ENCODE data around the gene RNF141. TPM values are rescaled to one million over a fixed set of nuclear protein-coding genes. Genes with fewer than 3 reads are reported as not detected.

The RNF141 gene
- total RNA-seq, 2 experiments from 2014 or later = 17.8 to 18.0 TPM

DNA sequence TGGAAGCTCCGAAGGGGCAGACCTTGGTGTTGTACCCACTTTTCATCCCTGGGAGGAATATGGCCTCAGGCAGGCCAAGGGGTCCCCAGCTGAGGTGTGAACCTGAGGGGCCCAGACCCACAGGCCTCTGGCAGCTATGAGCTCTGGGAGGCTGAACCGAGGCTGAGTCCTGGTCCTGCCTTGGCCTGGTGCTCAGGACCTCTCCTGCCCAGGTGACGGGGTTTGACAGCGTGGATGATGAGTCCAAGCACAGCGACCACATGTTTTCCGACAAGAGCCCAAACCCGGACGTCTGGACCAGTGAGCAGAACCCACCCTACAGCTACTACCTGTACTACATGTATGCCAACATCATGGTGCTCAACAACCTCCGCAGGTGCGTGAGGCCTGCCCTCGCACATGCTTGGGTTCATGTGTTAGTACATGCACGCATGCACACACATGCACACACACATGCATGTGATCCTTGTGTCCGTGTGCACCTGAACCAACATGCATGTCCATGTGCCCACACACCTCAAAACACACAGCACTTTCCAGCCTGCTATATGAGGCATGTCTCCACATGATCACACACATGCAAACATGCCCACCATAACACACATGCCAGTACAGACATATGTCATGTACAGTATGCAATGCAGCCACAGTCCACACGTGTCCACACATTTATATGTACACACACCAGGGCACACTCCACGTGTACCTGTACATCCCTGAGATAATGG, 40.9 kb downstream of the RNF141 start:
- DNase-seq = no peak
- Mint-ChIP-seq H3K27me3 (no peaks in the 10 kb centered on the region), H3K4me1 (no peaks in the 10 kb centered on the region), H3K27ac (no peak overlapping the region), H3K4me3 (no peak overlapping the region), H3K9me3 (no peaks in the 10 kb centered on the region), H3K36me3 (peaks cover 13% of the 10 kb centered on the region)

DNA sequence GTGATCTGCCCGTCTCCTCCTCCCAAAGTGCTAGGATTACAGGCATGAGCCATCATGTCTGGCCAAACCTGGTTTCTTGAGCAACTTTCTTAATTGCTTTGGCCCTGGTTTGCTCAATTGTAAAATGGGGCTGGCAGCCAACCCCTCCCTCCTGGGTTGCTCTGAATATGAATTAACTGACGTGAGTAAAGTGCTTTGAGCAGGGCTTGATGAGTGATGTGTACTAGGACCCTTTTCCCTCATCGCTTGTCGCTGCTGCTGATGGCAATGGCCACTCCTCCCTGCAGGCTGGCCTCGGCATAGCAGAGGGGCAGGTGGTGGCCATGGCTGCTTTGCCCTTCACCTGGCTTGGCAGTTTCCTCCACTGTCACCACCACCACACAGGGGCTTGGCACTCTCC, 41.5 kb downstream of the RNF141 start:
- DNase-seq = no peak
- Mint-ChIP-seq H3K9me3 (no peaks in the 10 kb centered on the region), H3K4me1 (no peaks in the 10 kb centered on the region), H3K27ac (no peak overlapping the region), H3K4me3 (no peak overlapping the region), H3K36me3 (peaks cover 11% of the 10 kb centered on the region), H3K27me3 (no peaks in the 10 kb centered on the region)

GRCh38 chr11:10498426-10499250, 42.3 kb downstream of the RNF141 start:
- H3K27me3 Mint-ChIP-seq = no peaks in the 10 kb centered on the region
- peaks cover 15% of the 10 kb centered on the region for H3K36me3 Mint-ChIP-seq
- no peak for DNase-seq
- no peak overlapping the region for H3K4me3 Mint-ChIP-seq
- no peak overlapping the region for H3K27ac Mint-ChIP-seq
- H3K9me3 Mint-ChIP-seq = no peaks in the 10 kb centered on the region
- no peaks in the 10 kb centered on the region for H3K4me1 Mint-ChIP-seq

DNA sequence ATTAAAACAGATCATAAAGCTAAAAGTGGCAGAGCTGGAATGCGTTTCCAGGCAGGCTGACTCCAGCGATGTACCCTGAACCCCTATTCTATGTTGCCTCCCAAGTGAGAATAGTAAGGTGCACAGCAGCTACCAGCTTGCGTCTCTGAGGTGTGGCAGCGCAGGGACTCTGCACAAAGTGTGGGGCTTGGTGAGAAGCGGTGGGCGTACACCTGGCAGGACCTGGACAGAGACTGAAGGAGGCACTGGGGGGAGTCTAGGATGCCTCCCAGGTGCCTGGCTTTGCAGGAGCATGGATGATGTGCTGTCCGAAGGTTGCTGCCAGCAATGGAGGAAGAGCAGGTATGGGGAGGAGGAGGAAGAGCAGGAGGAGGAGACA, 43.0 kb downstream of the RNF141 start:
- Mint-ChIP-seq H3K9me3 (no peaks in the 10 kb centered on the region), H3K27me3 (no peaks in the 10 kb centered on the region), H3K27ac (peak overlapping the region; percentile 43), H3K4me3 (no peak overlapping the region), H3K4me1 (no peaks in the 10 kb centered on the region), H3K36me3 (peaks cover 14% of the 10 kb centered on the region)
- no peak for DNase-seq

DNA sequence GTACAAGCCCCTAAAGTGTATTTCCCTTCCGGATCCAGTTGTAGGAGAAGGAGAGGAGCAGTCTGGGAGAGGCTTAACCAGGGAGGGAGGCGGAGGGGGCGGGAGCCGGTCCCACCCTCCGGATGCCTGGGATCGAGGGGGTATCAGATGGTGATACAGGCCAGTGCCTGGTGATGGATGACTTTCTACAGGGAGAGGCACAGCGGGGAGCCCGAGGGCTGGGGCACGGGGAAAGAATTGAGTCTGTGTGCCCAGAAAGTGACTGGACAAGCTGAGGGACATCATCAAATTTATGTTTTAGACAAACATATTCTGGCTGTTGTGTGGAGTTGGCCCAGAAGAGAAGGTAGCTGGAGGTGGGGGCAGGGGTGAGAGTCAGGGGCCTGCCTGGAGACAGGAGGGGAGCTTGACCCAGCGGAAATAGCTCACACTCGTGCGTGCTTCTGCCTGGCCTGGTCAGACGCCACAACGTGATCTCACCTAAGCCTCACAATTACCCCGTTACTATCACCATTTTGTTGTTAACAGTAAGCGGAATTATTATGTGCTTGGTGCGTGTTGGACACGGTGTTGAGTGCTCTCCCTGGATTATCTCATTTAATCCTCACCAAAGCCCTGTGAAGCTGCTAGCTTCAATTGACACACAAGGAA, 43.5 kb downstream of the RNF141 start:
- no peak overlapping the region for H3K27ac Mint-ChIP-seq
- peaks cover 16% of the 10 kb centered on the region for H3K36me3 Mint-ChIP-seq
- no peaks in the 10 kb centered on the region for H3K27me3 Mint-ChIP-seq
- no peak overlapping the region for H3K4me3 Mint-ChIP-seq
- DNase-seq = no peak
- H3K9me3 Mint-ChIP-seq = no peaks in the 10 kb centered on the region
- no peaks in the 10 kb centered on the region for H3K4me1 Mint-ChIP-seq

GRCh38 chr11:10496296-10496936, 44.6 kb downstream of the RNF141 start:
- no peak overlapping the region for H3K27ac Mint-ChIP-seq

DNA sequence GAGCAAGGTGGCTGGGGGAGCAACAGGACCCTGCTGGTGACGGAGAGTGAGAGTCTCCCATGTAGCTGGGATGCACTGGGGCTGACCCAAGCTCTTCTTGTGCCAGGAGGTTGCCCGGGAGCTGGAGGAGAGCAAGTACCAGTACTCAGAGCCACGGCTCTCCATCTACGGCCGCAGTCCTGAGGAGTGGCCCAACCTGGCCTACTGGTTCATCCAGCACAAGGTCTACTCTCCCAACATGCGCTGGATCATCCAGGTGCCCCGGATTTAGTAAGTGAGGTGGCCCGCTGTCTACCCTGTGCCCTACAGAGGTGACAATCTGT, 45.6 kb downstream of the RNF141 start:
- no peak overlapping the region for H3K4me3 Mint-ChIP-seq
- no peaks in the 10 kb centered on the region for H3K27me3 Mint-ChIP-seq
- H3K27ac Mint-ChIP-seq = no peak overlapping the region
- no peak for DNase-seq
- H3K9me3 Mint-ChIP-seq = no peaks in the 10 kb centered on the region
- H3K4me1 Mint-ChIP-seq = peaks cover 1% of the 10 kb centered on the region
- peaks cover 20% of the 10 kb centered on the region for H3K36me3 Mint-ChIP-seq

More at GRCh38 chr11:10496296-10496936, 44.6 kb downstream of the RNF141 start:
- DNase-seq = no peak
- Mint-ChIP-seq H3K36me3 (peaks cover 20% of the 10 kb centered on the region), H3K4me1 (no peaks in the 10 kb centered on the region), H3K4me3 (no peak overlapping the region), H3K27me3 (no peaks in the 10 kb centered on the region), H3K9me3 (no peaks in the 10 kb centered on the region)

- H3K27me3 Mint-ChIP-seq = no peaks in the 10 kb centered on the region
- no peaks in the 10 kb centered on the region for H3K9me3 Mint-ChIP-seq
- peaks cover 7% of the 10 kb centered on the region for H3K4me1 Mint-ChIP-seq
- peaks cover 21% of the 10 kb centered on the region for H3K36me3 Mint-ChIP-seq
- no peak overlapping the region for H3K4me3 Mint-ChIP-seq
- no peak for DNase-seq
- no peak overlapping the region for H3K27ac Mint-ChIP-seq
Measured at GRCh38 chr11:10494636-10495463, 46.1 kb downstream of the RNF141 start.

DNA sequence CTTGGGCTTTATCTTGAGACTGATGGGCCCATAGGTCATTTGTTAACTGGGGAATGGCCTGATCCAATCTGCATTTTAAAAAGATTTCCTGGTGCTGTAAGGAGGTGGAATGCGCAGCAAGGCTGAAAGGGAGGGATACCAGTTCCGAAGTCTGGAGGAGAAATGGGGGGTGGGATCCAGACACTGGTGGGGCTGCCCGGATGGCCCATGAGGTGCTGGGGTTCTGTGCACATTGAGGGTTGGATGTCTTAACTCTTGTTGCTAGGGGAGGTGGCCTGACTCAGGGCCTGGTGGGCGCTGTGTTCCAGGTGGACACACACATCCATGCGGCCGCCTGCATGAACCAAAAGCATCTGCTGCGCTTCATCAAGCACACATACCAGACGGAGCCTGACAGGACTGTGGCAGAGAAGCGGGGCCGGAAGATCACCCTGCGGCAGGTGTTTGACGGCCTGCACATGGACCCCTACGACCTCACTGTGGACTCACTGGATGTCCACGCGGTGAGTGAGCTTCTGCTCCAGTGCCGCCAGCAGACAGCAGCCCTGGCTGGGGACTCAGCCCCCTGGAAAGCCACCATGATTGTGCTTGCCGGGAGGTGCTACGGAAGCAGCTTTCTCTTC, 47.8 kb downstream of the RNF141 start:
- Mint-ChIP-seq H3K27me3 (no peaks in the 10 kb centered on the region), H3K27ac (no peak overlapping the region), H3K36me3 (peaks cover 26% of the 10 kb centered on the region), H3K4me1 (peaks cover 16% of the 10 kb centered on the region), H3K4me3 (no peak overlapping the region), H3K9me3 (no peaks in the 10 kb centered on the region)
- no peak for DNase-seq

- Mint-ChIP-seq H3K4me1 (peaks cover 20% of the 10 kb centered on the region), H3K9me3 (no peaks in the 10 kb centered on the region), H3K27ac (peak overlapping the region; percentile 11), H3K4me3 (no peak overlapping the region), H3K36me3 (peaks cover 27% of the 10 kb centered on the region), H3K27me3 (no peaks in the 10 kb centered on the region)
- DNase-seq = no peak
Measured at GRCh38 chr11:10492084-10492483, 48.9 kb downstream of the RNF141 start.

DNA sequence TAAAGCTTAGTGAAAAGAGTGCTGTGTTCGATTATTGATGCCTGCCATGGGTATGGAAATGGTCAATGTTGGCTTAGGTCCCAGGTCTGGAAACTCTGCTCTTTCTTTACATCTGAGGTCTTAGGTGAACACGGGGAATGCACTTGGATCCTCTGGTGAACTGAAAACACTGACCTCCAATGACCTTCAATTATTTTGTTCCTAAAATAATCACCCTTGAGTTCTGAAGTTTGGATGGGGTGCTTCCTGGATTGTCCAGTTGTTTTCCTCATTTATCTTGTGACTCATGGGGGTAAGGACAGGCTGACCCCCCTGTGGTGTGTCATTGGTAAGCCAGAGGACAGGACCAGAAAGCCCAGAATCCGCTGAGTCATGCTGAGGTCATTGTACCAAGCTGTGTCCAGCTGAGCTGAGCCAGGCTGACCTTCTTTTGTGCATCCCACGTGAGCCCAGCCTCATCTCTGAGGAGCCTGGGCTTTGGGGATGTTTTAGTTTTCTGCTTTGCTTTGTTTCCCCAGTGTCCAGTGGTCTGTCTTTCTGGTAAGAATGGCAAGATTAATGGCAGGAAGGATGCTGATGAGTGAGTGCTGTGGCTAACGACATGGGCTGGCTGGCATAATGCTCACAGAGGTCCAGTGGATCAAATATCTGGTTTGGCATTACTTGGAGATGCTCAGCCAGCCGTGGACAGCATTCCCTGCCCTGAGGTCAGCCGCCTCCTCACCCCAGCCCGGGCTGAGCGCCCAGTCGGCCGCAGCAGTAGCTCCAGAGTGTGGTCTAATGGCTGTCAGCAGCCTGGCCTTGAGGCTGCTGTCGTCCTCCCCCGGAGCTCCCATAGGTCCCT, 50.4 kb downstream of the RNF141 start:
- Mint-ChIP-seq H3K27ac (no peak overlapping the region), H3K9me3 (no peaks in the 10 kb centered on the region), H3K27me3 (no peaks in the 10 kb centered on the region), H3K36me3 (peaks cover 27% of the 10 kb centered on the region), H3K4me3 (no peak overlapping the region), H3K4me1 (peaks cover 20% of the 10 kb centered on the region)
- DNase-seq = no peak

DNA sequence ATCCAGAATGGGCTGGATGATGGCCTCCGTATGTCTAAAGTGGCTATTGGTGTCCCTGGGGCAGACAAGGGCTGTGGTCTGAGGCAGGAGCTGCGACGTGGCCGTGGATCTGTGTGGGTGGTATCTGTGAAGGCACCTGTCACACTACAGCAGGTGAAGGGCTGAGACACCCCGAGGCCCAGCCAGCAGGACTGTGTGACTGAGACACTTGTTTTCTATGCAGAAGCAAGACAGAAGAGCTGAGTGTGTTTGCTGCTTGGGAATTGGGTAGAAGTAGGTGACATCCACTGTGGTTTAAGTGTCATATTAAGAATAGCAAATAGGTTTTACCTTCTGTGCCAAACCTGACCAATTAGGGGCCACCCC, 51.0 kb downstream of the RNF141 start:
- Mint-ChIP-seq H3K4me1 (peaks cover 20% of the 10 kb centered on the region), H3K9me3 (no peaks in the 10 kb centered on the region), H3K36me3 (peaks cover 27% of the 10 kb centered on the region), H3K27me3 (no peaks in the 10 kb centered on the region), H3K27ac (peak overlapping the region; percentile 4), H3K4me3 (no peak overlapping the region)
- no peak for DNase-seq

DNA sequence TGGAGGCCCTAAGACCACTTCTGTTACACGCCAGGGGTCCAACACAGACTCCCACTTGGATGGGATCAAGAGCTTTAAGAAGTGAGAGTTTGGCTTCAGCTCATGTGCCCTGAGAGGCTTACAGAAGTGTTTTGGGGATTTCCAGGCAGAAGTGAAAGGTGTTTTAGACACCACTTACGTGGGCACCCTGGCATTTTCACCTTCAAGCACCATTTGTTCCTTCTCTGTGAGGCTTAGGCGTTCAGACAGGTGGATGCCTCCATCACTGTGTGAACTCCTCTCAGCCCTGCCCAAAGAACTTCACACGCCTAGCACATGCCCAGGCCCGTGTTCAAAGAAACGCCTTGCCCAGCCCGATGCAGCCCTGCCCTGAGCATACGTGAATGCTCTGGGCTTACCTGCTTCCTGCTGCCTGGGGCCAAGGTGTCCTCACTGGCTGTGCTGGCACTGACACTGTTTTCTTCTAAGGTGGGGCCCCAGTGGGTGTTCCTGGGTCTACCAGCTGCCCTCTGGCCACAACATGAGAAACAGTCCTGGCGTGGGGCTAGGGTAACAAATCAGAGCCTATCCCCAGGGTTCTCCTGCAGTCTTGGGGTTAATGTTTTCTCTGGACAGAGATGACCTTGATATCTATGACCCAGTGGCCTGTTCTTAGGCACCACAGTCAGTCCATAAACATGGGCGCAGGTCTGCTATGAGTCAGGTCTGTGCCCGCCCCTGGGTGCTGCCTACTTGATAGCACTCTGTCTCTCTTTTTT, 51.9 kb downstream of the RNF141 start:
- peak overlapping the region; percentile 47 for H3K27ac Mint-ChIP-seq

More for the DNA sequence above, 51.9 kb downstream of the RNF141 start:
- Mint-ChIP-seq H3K4me1 (peaks cover 20% of the 10 kb centered on the region), H3K4me3 (no peak overlapping the region), H3K9me3 (no peaks in the 10 kb centered on the region), H3K36me3 (peaks cover 25% of the 10 kb centered on the region), H3K27me3 (no peaks in the 10 kb centered on the region)
- no peak for DNase-seq

Measured in activated naive CD8-positive, alpha-beta T cell treated with anti-CD3 and anti-CD28 coated beads for 36 hours (primary cell).